Natural killer cell (primary cell): ENCODE measurements around the gene ARMH3. TPM values are rescaled to one million over a fixed set of nuclear protein-coding genes. Genes with fewer than 3 reads are reported as not detected.

Experiments used
- ATAC-seq, 3 donors: fragments of 150-1000 bp in 2 of 3; fragments of 200-7000 bp in 1 of 3; cut with Tn5 transposase; 1 replicate in 1 of 3; 2 replicates in 2 of 3; pipeline ENCODE4 v1.10.0; 2021; ENCODE audit warnings: mild to moderate bottlenecking in 2 of 3, moderate library complexity in 2 of 3
- DNase-seq, 2 donors: peaks; one replicate each; pipeline versions ENCODE4 v3.0.0 to v3.0.0-alpha.2; 2013 to 2021; ENCODE audit warnings: mixed read lengths in 1 of 2
- H3K27ac ChIP-seq: one replicate; pipeline ENCODE4 v1.5.1; 2013; ENCODE audit warnings: mild to moderate bottlenecking, low read length
- H3K27me3 ChIP-seq: one replicate; pipeline ENCODE4 v1.6.1; 2013; ENCODE audit warnings: low read length; ENCODE audit not compliant: control insufficient read depth, insufficient read depth
- H3K36me3 ChIP-seq: one replicate; pipeline ENCODE4 v1.6.1; 2013; ENCODE audit warnings: low read length; ENCODE audit not compliant: control insufficient read depth, insufficient read depth
- H3K4me1 ChIP-seq: one replicate; pipeline ENCODE4 v1.6.1; 2013; ENCODE audit warnings: low read length; ENCODE audit not compliant: control insufficient read depth, insufficient read depth
- H3K4me3 ChIP-seq: one replicate; pipeline ENCODE4 v1.5.1; 2013; ENCODE audit warnings: low read length
- H3K9me3 ChIP-seq: one replicate; pipeline ENCODE4 v1.6.1; 2013; ENCODE audit warnings: low read length; ENCODE audit not compliant: control insufficient read depth, insufficient read depth
- H3K27ac Mint-ChIP-seq, 2 donors: one replicate each; pipeline ENCODE4 v1.8.0; 2022; ENCODE audit warnings: mild to moderate bottlenecking in 2 of 2, mixed read lengths in 2 of 2, moderate library complexity in 1 of 2
- H3K27me3 Mint-ChIP-seq, 2 donors: one replicate each; pipeline ENCODE4 v1.8.0; 2022; ENCODE audit warnings: low read depth in 2 of 2, mixed read lengths in 2 of 2
- H3K36me3 Mint-ChIP-seq: one replicate; pipeline ENCODE4 v1.8.0; 2022; ENCODE audit warnings: mixed read lengths
- H3K4me1 Mint-ChIP-seq, 2 donors: one replicate each; pipeline ENCODE4 v1.8.0; 2022; ENCODE audit warnings: mixed read lengths in 2 of 2
- H3K4me3 Mint-ChIP-seq: one replicate; pipeline ENCODE4 v1.8.0; 2022; ENCODE audit warnings: mild to moderate bottlenecking, moderate library complexity, mixed read lengths
- H3K9me3 Mint-ChIP-seq, 2 donors: one replicate each; pipeline ENCODE4 v1.8.0; 2022; ENCODE audit warnings: mixed read lengths in 2 of 2
- WGBS: methylation state at CpG from one replicate; pipeline ENCODE4 v1.1.7; 2013; ENCODE audit warnings: missing lambda C conversion rate; ENCODE audit not compliant: insufficient coverage; 5-methylcytosine and 5-hydroxymethylcytosine counted together
- intact Hi-C: fragments of 100-400 bp; cut with micrococcal nuclease; formaldehyde crosslinking; loops from one replicate; pipeline ENCODE4 v1.14.2; 2022
- total RNA-seq, 4 donors: library from RNA; stranded (reverse); fragments of 120-200 nt in 1 of 4; gene quantifications; one replicate each; pipeline versions ENCODE4 v1.2.3 to v1.2.4, GENCODE V29; 2013 to 2022
- TF ChIP-seq, protein P1 (sequence below): fragments of 200-600 bp; IDR thresholded peaks from one replicate; pipeline ENCODE4 v1.8.0; 2022; ENCODE audit warnings: antibody characterized with exemption

ARMH3 gene
- total RNA-seq, 3 donors from 2014 or later (not counting 1 experiment from before 2014, with no cell fraction given): 29.9 to 38.9 (median 35.4) TPM

DNA sequence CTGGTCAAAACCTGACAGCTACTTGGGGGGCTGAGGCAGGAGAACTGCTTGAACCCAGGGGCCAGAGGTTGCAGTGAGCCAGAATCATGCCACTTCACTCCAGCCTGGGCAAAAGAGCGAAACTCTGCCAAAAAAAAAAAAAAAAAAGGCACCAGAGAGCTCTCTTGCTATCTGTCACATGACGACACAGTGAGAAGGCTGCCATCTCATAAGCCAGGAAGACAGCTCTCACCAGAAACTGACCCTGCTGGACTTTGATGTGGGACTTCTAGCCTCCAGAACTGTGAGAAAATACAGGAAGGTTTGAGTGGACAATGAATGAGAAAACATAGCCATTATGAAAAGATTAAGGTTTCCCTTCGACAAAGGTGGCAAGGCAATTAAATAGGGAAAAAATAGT, 161.2 kb downstream of the ARMH3 start:
- TF ChIP-seq, protein P1, sequence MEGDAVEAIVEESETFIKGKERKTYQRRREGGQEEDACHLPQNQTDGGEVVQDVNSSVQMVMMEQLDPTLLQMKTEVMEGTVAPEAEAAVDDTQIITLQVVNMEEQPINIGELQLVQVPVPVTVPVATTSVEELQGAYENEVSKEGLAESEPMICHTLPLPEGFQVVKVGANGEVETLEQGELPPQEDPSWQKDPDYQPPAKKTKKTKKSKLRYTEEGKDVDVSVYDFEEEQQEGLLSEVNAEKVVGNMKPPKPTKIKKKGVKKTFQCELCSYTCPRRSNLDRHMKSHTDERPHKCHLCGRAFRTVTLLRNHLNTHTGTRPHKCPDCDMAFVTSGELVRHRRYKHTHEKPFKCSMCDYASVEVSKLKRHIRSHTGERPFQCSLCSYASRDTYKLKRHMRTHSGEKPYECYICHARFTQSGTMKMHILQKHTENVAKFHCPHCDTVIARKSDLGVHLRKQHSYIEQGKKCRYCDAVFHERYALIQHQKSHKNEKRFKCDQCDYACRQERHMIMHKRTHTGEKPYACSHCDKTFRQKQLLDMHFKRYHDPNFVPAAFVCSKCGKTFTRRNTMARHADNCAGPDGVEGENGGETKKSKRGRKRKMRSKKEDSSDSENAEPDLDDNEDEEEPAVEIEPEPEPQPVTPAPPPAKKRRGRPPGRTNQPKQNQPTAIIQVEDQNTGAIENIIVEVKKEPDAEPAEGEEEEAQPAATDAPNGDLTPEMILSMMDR: no peak
- WGBS: 66% methylated on average over 3 of the region's 3 CpGs
- no peak overlapping the region for H3K27ac Mint-ChIP-seq
- peaks cover 14 to 36% of the 10 kb centered on the region in 2 donors for H3K4me1 Mint-ChIP-seq
- Histone ChIP-seq H3K9me3 (no peaks in the 10 kb centered on the region), H3K27ac (no peak overlapping the region), H3K4me1 (no peaks in the 10 kb centered on the region), H3K36me3 (no peaks in the 10 kb centered on the region), H3K4me3 (no peak overlapping the region), H3K27me3 (no peaks in the 10 kb centered on the region)
- H3K4me3 Mint-ChIP-seq: no peak overlapping the region
- ATAC-seq (no peak), DNase-seq (no peak)
- no peaks in the 10 kb centered on the region for H3K9me3 Mint-ChIP-seq
- no peaks in the 10 kb centered on the region for H3K27me3 Mint-ChIP-seq
- H3K36me3 Mint-ChIP-seq: no peaks in the 10 kb centered on the region
- intact Hi-C loops: no loop called here

DNA sequence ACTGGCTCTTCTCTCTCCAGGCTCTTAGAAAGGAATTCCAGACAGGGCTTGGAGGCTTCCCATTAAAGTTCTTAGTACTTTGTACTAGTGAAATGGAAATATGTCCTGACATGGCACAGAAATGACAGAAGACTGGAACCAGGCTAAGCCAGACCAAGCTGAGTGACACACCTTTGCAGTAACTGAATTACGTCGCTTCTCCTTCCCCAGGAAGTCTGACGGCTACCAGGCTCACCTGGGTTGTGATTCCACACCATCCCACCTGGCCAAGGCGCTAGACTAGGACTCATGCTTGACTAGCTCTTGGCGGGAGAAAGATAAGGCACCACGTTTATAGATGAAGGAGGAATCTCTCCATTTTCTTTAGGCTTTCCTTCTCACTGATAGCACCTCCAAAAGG, 161.7 kb downstream of the ARMH3 start:
- TF ChIP-seq, protein P1: no peak

DNA sequence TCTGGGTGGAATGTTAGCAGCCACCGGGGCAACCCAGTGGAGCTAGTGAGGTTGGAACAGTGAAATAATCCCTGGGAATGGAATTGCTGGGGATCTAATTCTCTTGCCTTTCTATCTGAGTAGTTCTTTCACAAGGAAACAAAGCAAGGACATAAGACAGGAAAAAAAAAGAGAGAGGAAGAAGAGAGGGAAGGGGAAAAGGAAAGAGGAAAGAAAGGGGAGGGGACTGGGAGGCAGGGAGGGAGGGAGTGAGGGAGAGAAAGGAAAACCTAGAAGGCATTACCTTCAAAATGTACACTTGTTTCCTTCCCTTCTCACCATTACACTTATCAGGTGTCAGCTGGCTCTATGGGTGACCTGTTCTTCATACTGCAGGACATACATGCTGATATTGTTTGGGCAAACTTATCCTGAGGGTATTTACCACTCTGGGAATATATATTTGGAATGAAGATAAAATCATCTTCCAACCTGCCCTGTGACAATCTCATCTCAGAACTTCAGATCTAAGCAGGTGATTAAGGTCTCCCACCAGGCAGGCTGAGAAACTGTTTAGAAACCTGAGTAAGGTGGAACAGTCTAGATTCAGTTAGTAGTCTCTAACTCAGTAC, 162.4 kb downstream of the ARMH3 start:
- H3K36me3 Mint-ChIP-seq: no peaks in the 10 kb centered on the region
- H3K4me1 ChIP-seq: no peaks in the 10 kb centered on the region
- no peak for ATAC-seq

More for the DNA sequence above, 161.7 kb downstream of the ARMH3 start:
- intact Hi-C loops: no loop called here
- H3K27me3 Mint-ChIP-seq: no peaks in the 10 kb centered on the region
- no peak overlapping the region for H3K27ac ChIP-seq
- H3K4me3 Mint-ChIP-seq: no peak overlapping the region
- DNase-seq (no peak), ATAC-seq (no peak)
- 95% methylated on average over 3 of the region's 6 CpGs for WGBS
- no peaks in the 10 kb centered on the region for H3K9me3 Mint-ChIP-seq
- H3K27ac Mint-ChIP-seq: no peak overlapping the region
- H3K4me3 ChIP-seq: no peak overlapping the region
- H3K27me3 ChIP-seq: no peaks in the 10 kb centered on the region
- peaks cover 2% of the 10 kb centered on the region for H3K36me3 ChIP-seq
- H3K36me3 Mint-ChIP-seq: no peaks in the 10 kb centered on the region
- H3K4me1 Mint-ChIP-seq: peaks cover 14 to 36% of the 10 kb centered on the region in 2 donors
- H3K4me1 ChIP-seq: no peaks in the 10 kb centered on the region
- no peaks in the 10 kb centered on the region for H3K9me3 ChIP-seq

More for the DNA sequence above, 162.4 kb downstream of the ARMH3 start:
- Histone ChIP-seq H3K27me3 (no peaks in the 10 kb centered on the region), H3K36me3 (peaks cover 4% of the 10 kb centered on the region), H3K4me3 (no peak overlapping the region), H3K9me3 (no peaks in the 10 kb centered on the region), H3K27ac (no peak overlapping the region)
- WGBS: 100% methylated on average over 1 of the region's 1 CpG
- no peak overlapping the region for H3K4me3 Mint-ChIP-seq
- intact Hi-C loops: no loop called here
- H3K27ac Mint-ChIP-seq: no peak overlapping the region
- peaks cover 14 to 35% of the 10 kb centered on the region in 2 donors for H3K4me1 Mint-ChIP-seq
- no peaks in the 10 kb centered on the region for H3K27me3 Mint-ChIP-seq
- DNase-seq: no peak
- no peaks in the 10 kb centered on the region for H3K9me3 Mint-ChIP-seq
- TF ChIP-seq, protein P1: no peak
